GM21737 (cell line): Measurements from ENCODE around the gene RPL39L.
"Not testable (repeated sequence)": the region's sequence is repeated elsewhere in the genome, so short reads cannot be mapped to it uniquely, and the experiment has no call there.

Experiments
- ATAC-seq: cut with Tn5 transposase; IDR thresholded peaks from one replicate; pipeline ENCODE4 v1.9.1; 2021; ENCODE audit warnings: mild to moderate bottlenecking, moderate library complexity; ENCODE audit not compliant: unreplicated experiment

The RPL39L gene

GRCh38 chr3:187139895-187140253 lies 578 bp upstream of the RPL39L start:
- ATAC-seq = no peak

GRCh38 chr3:187136936-187137335 lies 2.4 kb downstream of the RPL39L start:
- no peak for ATAC-seq

GRCh38 chr3:187136337-187136736 lies 3.0 kb downstream of the RPL39L start:
- no peak for ATAC-seq

GRCh38 chr3:187135172-187135690 lies 4.1 kb downstream of the RPL39L start:
- ATAC-seq = not testable (repeated sequence)

DNA sequence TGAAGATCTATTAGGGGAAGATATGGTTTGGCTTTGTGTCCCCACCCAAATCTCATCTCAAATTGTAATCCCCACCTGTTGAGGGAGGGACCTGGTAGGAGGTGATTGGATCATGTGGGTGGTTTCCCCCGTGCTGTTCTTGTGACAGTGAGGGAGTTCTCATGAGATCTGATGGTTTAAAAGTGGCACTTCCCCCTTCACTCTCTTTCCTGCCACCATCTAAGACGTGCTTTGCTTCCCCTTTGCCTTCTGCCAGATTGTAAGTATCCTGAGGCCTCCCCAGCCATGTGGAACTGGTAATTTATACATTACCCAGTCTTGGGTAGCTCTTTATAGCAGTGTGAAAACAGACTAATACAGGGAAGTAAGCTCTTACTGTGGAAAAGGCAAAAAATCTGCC lies 6.1 kb downstream of the RPL39L start:
- ATAC-seq = not testable (repeated sequence)

DNA sequence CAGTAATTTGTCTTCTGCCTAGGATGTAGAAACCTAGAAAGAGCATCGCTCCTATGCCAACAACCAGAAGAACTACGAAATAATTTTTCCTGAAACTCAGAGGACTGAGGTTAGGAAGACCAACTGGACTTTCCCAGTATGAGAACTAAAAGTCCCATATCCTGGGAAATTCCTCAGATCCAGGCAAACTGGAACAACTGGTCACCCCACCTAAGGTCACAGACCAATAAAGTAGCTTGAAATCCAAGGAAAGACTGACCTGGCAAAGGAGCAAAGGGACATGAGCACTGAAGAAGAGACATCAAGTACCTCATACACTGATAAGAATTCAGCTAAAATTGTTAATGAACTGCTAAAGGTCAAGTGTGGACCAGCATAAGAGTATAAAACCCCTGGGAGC lies 6.6 kb downstream of the RPL39L start:
- no peak for ATAC-seq

DNA sequence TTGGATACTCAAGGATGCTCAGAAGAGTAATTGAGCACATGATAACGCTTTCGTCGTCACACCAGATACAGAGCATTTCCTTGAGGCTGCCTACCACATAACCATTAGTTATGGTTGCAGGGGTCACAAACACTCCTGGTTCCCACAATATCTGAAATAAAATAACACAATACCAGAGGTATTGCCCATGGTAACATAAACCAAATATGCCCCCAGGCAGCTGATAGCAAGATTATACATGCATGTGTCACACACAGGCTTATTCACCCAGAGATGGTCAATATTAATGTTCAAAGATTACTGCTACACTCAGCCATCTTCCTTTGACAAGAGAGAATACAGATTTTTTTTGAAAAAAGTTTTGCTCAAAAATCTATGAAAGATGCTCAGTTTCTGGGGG lies 7.3 kb downstream of the RPL39L start:
- ATAC-seq = no peak

- peak; percentile 77 for ATAC-seq
These were observed 8.8 kb downstream of the RPL39L start for GRCh38 chr3:187130346-187131066.

DNA sequence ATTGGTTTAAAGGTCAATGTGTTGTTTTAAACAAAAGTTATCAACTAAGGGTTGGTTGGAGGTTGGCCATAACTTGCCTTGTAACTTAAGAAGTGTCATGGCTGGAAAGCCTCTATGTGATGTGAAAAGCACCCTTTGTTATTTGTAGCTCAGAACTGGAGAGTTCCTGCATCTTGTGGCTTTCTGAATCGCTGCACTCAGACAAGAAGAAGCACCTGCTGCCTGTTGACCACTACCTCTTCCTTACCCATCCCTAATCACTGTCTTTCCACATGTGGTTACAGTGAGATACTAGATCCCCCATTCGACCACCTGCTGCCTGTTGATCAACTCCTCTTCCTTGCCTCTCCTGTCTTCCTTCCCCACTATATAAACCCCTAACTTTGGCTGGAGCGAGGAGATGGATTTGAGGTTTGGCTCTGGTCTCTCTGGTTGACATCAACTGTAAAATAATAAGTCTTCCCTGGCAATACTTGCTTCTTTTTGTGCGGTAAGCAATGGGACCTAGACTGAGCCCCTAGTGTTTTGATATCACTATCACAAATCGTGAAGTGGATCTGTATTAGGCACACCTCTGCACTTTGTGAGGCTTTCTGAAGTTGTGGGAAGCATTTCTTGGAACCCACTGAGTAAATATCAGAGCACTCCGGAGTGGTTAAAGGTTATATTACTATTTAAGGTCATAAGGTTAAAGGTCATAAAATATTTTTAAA lies 13.8 kb downstream of the RPL39L start:
- ATAC-seq = peak; percentile 81

DNA sequence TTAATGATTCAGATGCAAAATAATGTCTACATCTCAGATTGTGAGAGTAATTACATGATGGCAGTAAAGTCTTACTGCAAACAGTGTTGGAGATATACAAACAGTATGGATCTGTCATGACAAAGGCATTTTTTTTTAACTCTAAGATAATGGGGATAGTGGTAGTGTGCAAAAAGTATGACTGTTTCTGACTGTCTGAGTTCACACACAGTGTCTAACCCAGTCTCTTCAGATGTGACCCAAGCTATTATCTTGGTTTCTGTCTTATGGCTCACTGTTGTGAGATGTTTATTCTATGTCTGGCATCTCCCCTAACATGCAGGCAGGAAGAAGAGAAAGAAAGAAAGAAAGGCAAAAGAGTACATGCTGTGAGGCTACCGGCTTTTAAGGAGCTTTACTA lies 17.0 kb downstream of the RPL39L start:
- no peak for ATAC-seq

DNA sequence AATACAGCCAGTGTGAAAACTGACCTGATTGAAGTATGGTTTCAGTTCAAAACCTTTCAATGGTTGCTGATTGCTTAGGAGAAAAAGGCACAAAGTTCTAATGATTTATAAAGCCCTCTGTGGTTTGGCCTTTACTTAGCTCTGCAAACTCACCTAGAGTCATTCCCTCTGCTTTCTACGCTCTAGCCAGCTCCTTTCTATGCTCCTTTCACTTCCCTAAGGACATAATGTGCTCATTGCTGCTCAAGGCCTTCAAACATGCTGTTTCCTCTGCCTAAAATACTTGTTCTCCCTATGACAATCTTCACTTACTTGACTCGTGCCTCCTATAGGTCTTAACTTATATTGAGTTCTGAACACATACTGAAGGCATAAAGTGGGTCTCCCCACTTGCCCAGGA lies 19.0 kb downstream of the RPL39L start:
- no peak for ATAC-seq

DNA sequence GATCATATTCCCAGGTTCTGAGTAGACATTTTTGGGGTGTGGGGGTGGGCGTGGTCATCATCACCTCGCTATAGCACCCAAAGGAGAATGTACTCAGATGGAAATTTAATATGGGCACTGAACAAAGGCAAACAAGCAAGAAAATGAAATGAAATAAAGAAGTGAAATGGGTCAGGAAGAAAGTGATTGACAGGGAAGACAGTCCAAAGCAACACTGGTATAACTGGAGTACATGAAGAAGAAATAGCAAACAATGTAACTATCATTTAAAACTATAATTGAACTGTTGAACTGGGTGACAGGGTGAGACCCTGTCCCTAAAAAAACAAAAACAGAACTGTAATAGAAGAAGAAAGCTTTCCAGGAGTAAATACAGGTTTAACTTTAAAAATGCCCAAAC lies 24.8 kb downstream of the RPL39L start:
- ATAC-seq = no peak

GRCh38 chr3:187112934-187113793 lies 26.1 kb downstream of the RPL39L start:
- no peak for ATAC-seq

- ATAC-seq = no peak
These were observed 29.1 kb downstream of the RPL39L start for GRCh38 chr3:187110156-187110555.

DNA sequence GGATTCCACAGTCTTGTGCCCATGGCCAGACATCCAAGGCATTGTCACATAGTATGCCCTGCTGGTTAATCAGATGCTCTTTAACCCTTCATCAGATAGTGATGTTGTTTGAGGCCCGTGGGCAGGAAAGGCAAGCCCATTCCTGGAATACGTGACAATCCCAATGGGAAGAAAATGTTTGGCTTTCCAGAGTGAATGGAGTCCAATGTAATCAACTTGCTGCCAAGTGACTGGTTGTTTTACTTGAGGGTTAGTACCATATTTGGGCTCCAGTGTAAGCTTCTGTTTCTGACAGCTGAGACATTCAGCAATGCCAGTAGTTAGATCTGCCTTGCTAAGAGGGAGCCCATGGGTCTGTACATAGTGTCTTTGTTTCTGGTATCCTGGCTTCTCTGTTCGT lies 31.3 kb downstream of the RPL39L start:
- no peak for ATAC-seq

DNA sequence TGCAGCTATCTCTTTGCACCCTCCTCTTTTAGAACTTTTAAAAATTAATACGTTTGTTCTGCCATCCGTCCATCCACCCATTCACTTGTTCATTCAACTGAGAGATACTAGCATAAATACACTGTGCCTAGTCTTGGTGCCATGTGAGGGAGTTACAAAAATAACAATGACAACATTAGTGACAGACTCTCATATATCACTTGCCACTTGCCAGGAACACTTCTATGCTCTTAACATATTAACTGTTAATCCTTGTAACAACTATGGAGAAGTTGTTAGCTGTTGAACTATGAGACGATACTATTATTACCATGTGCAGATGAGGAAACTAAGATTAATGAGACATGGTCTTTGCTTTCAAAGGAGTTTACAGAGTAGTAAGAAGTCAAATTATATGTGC lies 33.6 kb downstream of the RPL39L start:
- ATAC-seq = no peak

DNA sequence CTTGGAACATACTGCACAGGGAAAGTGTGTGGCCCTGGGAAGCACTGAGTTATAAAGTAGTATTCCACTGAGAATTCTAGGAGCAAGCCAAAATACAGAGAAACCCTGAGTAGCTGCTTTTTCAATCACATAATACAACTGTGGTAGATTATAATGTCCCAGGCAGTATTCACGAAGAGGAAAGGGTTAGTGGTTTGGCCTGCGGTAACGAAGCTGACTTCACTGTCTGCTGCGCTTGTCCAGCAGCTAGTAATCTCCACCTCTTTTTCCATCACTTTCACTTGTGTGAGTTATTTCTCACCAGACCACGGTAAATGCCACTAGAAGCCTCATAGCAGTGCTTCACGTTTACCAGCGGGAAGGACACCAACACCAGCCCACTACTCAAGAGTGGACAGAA lies 34.4 kb downstream of the RPL39L start:
- no peak for ATAC-seq

DNA sequence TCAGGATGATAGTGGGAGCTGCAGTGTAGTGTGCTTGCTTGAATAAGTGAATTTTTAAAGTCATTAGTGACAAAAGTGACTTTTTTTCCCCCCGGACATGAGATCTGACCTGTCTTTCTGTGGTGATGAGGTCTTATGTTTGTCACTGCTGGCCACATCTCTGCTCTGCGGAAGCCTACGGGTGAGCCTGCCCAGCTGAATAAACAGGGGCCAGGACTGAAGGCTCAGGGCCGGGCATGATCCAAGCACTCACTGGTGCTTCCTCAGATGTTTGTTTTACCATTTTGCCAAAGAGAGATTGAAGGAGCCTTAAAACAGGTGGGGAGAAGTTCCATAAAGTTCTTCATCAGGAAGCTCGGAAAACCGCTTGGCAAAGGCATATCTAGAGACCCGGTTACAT lies 35.0 kb downstream of the RPL39L start:
- no peak for ATAC-seq

- no peak for ATAC-seq
These were observed 36.0 kb downstream of the RPL39L start for GRCh38 chr3:187103251-187103650.

DNA sequence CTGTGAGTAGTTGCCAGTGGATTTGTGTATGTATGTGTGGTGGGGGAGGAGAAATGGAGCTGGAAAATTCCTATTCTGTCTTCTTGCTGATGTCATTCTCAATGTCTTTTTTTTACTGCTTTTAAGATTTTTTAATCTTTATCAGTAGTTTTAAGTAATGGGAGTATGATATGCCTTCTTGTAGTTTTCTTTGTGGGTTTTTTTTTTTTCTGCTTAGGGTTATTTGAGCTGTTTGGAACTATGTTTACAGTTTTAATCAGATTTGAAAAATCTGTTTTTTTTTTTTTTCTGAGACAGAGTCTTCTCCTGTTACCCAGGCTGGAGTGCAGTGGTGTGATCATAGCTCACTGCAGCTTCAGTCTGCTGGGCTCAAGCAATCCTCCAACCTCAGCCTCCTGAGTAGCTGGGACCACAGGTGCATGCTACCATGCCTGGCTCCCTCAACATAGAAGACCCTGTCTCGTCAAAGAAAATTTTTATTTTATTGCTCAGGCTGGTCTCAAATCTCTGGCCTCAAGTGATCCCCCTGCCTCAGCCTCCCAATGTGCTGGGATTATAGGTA lies 37.1 kb downstream of the RPL39L start:
- ATAC-seq = no peak
